GM12878 (cell line): Measurements from ENCODE around the gene GLP1R.

Experiments
- SP1 ChIP-seq: IDR thresholded peaks from one replicate; pipeline ENCODE4 v1.6.1; 2011; ENCODE audit warnings: low read depth, low read length
- SUZ12 ChIP-seq: fragments of 200-600 bp; sonication (generic); IDR thresholded peaks from one replicate; pipeline ENCODE4 v1.6.1; 2018; ENCODE audit warnings: antibody characterized with exemption, mild to moderate bottlenecking; ENCODE audit not compliant: unreplicated experiment
- TF ChIP-seq, protein P1 (sequence below): fragments of 450-650 bp; IDR thresholded peaks from 2 replicates; pipeline ENCODE4 v1.6.1; 2018; ENCODE audit warnings: mild to moderate bottlenecking, low read depth, moderate library complexity; ENCODE audit not compliant: partially characterized antibody

DNA sequence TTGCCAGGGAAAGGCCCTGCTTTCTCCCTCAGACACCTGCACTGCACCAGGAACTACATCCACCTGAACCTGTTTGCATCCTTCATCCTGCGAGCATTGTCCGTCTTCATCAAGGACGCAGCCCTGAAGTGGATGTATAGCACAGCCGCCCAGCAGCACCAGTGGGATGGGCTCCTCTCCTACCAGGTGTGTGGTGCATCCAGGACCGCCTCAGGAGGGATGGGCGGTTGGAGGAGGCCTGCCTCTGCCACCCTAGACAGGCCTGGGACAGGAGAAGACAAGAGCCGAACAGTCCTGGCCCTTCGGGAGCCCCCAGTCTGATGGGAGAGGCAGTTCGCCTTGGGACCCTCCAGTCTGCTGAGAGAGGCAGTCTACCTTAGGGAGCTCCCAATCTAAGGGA is 24.2 kb downstream of the GLP1R start:
- TF ChIP-seq SUZ12 (no peak), SP1 (no peak)
- TF ChIP-seq, protein P1, sequence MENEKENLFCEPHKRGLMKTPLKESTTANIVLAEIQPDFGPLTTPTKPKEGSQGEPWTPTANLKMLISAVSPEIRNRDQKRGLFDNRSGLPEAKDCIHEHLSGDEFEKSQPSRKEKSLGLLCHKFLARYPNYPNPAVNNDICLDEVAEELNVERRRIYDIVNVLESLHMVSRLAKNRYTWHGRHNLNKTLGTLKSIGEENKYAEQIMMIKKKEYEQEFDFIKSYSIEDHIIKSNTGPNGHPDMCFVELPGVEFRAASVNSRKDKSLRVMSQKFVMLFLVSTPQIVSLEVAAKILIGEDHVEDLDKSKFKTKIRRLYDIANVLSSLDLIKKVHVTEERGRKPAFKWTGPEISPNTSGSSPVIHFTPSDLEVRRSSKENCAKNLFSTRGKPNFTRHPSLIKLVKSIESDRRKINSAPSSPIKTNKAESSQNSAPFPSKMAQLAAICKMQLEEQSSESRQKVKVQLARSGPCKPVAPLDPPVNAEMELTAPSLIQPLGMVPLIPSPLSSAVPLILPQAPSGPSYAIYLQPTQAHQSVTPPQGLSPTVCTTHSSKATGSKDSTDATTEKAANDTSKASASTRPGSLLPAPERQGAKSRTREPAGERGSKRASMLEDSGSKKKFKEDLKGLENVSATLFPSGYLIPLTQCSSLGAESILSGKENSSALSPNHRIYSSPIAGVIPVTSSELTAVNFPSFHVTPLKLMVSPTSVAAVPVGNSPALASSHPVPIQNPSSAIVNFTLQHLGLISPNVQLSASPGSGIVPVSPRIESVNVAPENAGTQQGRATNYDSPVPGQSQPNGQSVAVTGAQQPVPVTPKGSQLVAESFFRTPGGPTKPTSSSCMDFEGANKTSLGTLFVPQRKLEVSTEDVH: no peak
